Karpas-422 (cell line): ENCODE results near the gene PARP3. TPM values are rescaled to one million over a fixed set of nuclear protein-coding genes. Genes with fewer than 3 reads are reported as not detected.

Experiments used
- DNase-seq: peaks from one replicate; pipeline ENCODE4 v3.0.0-alpha.2; 2015
- H2AFZ ChIP-seq: fragments of 200-600 bp; sonication (generic); 2 replicates; pipeline ENCODE4 v1.6.1; 2014; ENCODE audit warnings: antibody characterized with exemption, low read length, mixed read lengths
- H3K27ac ChIP-seq: fragments of 200-600 bp; sonication (generic); 2 replicates; pipeline ENCODE4 v1.5.1; 2014; ENCODE audit warnings: mild to moderate bottlenecking, low read length, moderate library complexity
- H3K27me3 ChIP-seq: fragments of 200-600 bp; sonication (generic); 2 replicates; pipeline ENCODE4 v1.6.1; 2014; ENCODE audit warnings: low read length, mixed read lengths
- H3K36me3 ChIP-seq: fragments of 200-600 bp; sonication (generic); 2 replicates; pipeline ENCODE4 v1.6.1; 2014; ENCODE audit warnings: low read length, mixed read lengths; ENCODE audit not compliant: insufficient read depth
- H3K4me1 ChIP-seq: fragments of 200-600 bp; sonication (generic); 2 replicates; pipeline ENCODE4 v1.6.1; 2014; ENCODE audit warnings: mild to moderate bottlenecking, low read length, mixed read lengths
- H3K4me2 ChIP-seq: fragments of 200-600 bp; sonication (generic); 2 replicates; pipeline ENCODE4 v1.6.1; 2014; ENCODE audit warnings: low read length, low read depth, mild to moderate bottlenecking; ENCODE audit not compliant: poor library complexity, severe bottlenecking
- H3K4me3 ChIP-seq: fragments of 200-600 bp; sonication (generic); 2 replicates; pipeline ENCODE4 v1.5.1; 2014; ENCODE audit warnings: mild to moderate bottlenecking, antibody characterized with exemption, low read length, mixed read lengths
- H3K79me2 ChIP-seq: fragments of 200-600 bp; sonication (generic); 2 replicates; pipeline ENCODE4 v1.6.1; 2014; ENCODE audit warnings: mild to moderate bottlenecking, low read length, mixed read lengths
- H3K9ac ChIP-seq: fragments of 200-600 bp; sonication (generic); 2 replicates; pipeline ENCODE4 v1.6.0; 2014; ENCODE audit warnings: low read length
- H3K9me2 ChIP-seq: fragments of 200-600 bp; sonication (generic), shearing (Covaris generic); replicated peaks from 2 replicates; pipeline ENCODE4 v1.6.0; 2014; ENCODE audit warnings: mild to moderate bottlenecking, low read length, moderate library complexity; ENCODE audit not compliant: insufficient read depth
- H3K9me3 ChIP-seq: fragments of 300-700, 200-600 bp; sonication (generic); 2 replicates; pipeline ENCODE4 v1.6.1; 2014; ENCODE audit warnings: low read length, mixed read lengths
- H4K20me1 ChIP-seq: fragments of 200-600 bp; sonication (generic); 2 replicates; pipeline ENCODE4 v1.6.1; 2014; ENCODE audit warnings: mild to moderate bottlenecking, antibody characterized with exemption, low read length, low read depth; ENCODE audit not compliant: insufficient read depth
- total RNA-seq: library from RNA; depleted of rRNA; stranded (reverse); fragments of >200 nt; shearing (Covaris generic); gene quantifications from 2 replicates; pipeline ENCODE4 v1.2.3, GENCODE V29; 2014; ENCODE audit warnings: low replicate concordance

PARP3 gene
- total RNA-seq, 1 experiment from 2014 or later: 29.1 TPM

GRCh38 chr3:51958603-51959521, 16.7 kb downstream of the PARP3 start:
- H3K79me2 ChIP-seq: no peaks in the 10 kb centered on the region
- no peak for DNase-seq
- H3K4me1 ChIP-seq: no peaks in the 10 kb centered on the region
- no peaks in the 10 kb centered on the region for H3K36me3 ChIP-seq
- no peaks in the 10 kb centered on the region for H3K27me3 ChIP-seq
- peaks cover 11% of the 10 kb centered on the region for H4K20me1 ChIP-seq
- H3K9me2 ChIP-seq: no peaks in the 10 kb centered on the region
- H3K9ac ChIP-seq: no peak overlapping the region
- H3K4me2 ChIP-seq: no peak overlapping the region
- H3K4me3 ChIP-seq: no peak overlapping the region
- no peaks in the 10 kb centered on the region for H3K9me3 ChIP-seq
- no peak overlapping the region for H3K27ac ChIP-seq
- no peak overlapping the region for H2AFZ ChIP-seq

- Histone ChIP-seq H3K4me2 (no peak overlapping the region), H3K9me3 (no peaks in the 10 kb centered on the region), H3K27ac (no peak overlapping the region), H3K9ac (no peak overlapping the region), H3K4me1 (no peaks in the 10 kb centered on the region), H3K27me3 (no peaks in the 10 kb centered on the region), H3K4me3 (no peak overlapping the region), H4K20me1 (peaks cover 11% of the 10 kb centered on the region), H3K36me3 (no peaks in the 10 kb centered on the region), H2AFZ (no peak overlapping the region), H3K79me2 (no peaks in the 10 kb centered on the region), H3K9me2 (no peaks in the 10 kb centered on the region)
- no peak for DNase-seq
These were observed 17.5 kb downstream of the PARP3 start for GRCh38 chr3:51959651-51960050.

- H3K4me1 ChIP-seq: no peaks in the 10 kb centered on the region
- H3K9me3 ChIP-seq: no peaks in the 10 kb centered on the region
- no peaks in the 10 kb centered on the region for H3K79me2 ChIP-seq
- no peak overlapping the region for H3K9ac ChIP-seq
- H2AFZ ChIP-seq: no peak overlapping the region
- H4K20me1 ChIP-seq: peaks cover 11% of the 10 kb centered on the region
- no peaks in the 10 kb centered on the region for H3K27me3 ChIP-seq
- no peak overlapping the region for H3K4me3 ChIP-seq
- no peak overlapping the region for H3K27ac ChIP-seq
- no peaks in the 10 kb centered on the region for H3K36me3 ChIP-seq
- H3K9me2 ChIP-seq: no peaks in the 10 kb centered on the region
- DNase-seq: no peak
- H3K4me2 ChIP-seq: no peak overlapping the region
These were observed 18.2 kb downstream of the PARP3 start for GRCh38 chr3:51960386-51960785.

- Histone ChIP-seq H2AFZ (no peak overlapping the region), H3K9me3 (no peaks in the 10 kb centered on the region), H3K4me3 (no peak overlapping the region), H3K27ac (no peak overlapping the region), H3K36me3 (no peaks in the 10 kb centered on the region), H3K79me2 (no peaks in the 10 kb centered on the region), H3K9ac (no peak overlapping the region), H3K4me2 (no peak overlapping the region), H3K4me1 (peaks cover 2% of the 10 kb centered on the region), H3K9me2 (no peaks in the 10 kb centered on the region), H3K27me3 (no peaks in the 10 kb centered on the region), H4K20me1 (peaks cover 11% of the 10 kb centered on the region)
- no peak for DNase-seq
These were observed 18.8 kb downstream of the PARP3 start for GRCh38 chr3:51961011-51961410.

- Histone ChIP-seq H3K27ac (no peak overlapping the region), H3K9ac (no peak overlapping the region)
These were observed 19.7 kb downstream of the PARP3 start for GRCh38 chr3:51961602-51962569.

GRCh38 chr3:51962854-51963530, 20.8 kb downstream of the PARP3 start:
- Histone ChIP-seq H3K36me3 (no peaks in the 10 kb centered on the region), H2AFZ (no peak overlapping the region), H3K79me2 (no peaks in the 10 kb centered on the region), H3K9me3 (no peaks in the 10 kb centered on the region), H3K4me3 (no peak overlapping the region), H3K27ac (no peak overlapping the region), H4K20me1 (peaks cover 11% of the 10 kb centered on the region), H3K4me1 (peaks cover 14% of the 10 kb centered on the region), H3K9ac (no peak overlapping the region), H3K9me2 (no peaks in the 10 kb centered on the region), H3K27me3 (no peaks in the 10 kb centered on the region), H3K4me2 (no peak overlapping the region)
- no peak for DNase-seq

More at GRCh38 chr3:51961602-51962569, 19.7 kb downstream of the PARP3 start:
- peaks cover 11% of the 10 kb centered on the region for H4K20me1 ChIP-seq
- H3K36me3 ChIP-seq: no peaks in the 10 kb centered on the region
- H2AFZ ChIP-seq: no peak overlapping the region
- no peaks in the 10 kb centered on the region for H3K9me2 ChIP-seq
- H3K4me2 ChIP-seq: no peak overlapping the region
- no peaks in the 10 kb centered on the region for H3K79me2 ChIP-seq
- H3K9me3 ChIP-seq: no peaks in the 10 kb centered on the region
- H3K4me3 ChIP-seq: no peak overlapping the region
- H3K4me1 ChIP-seq: peaks cover 10% of the 10 kb centered on the region
- no peaks in the 10 kb centered on the region for H3K27me3 ChIP-seq
- no peak for DNase-seq

- peaks cover 24% of the 10 kb centered on the region for H3K4me1 ChIP-seq
These were observed 21.8 kb downstream of the PARP3 start for GRCh38 chr3:51963951-51964451.

More at GRCh38 chr3:51963951-51964451, 21.8 kb downstream of the PARP3 start:
- no peak overlapping the region for H3K9ac ChIP-seq
- no peak for DNase-seq
- peaks cover 11% of the 10 kb centered on the region for H4K20me1 ChIP-seq
- no peaks in the 10 kb centered on the region for H3K9me3 ChIP-seq
- no peak overlapping the region for H2AFZ ChIP-seq
- H3K79me2 ChIP-seq: no peaks in the 10 kb centered on the region
- no peaks in the 10 kb centered on the region for H3K36me3 ChIP-seq
- H3K27me3 ChIP-seq: no peaks in the 10 kb centered on the region
- no peaks in the 10 kb centered on the region for H3K9me2 ChIP-seq
- H3K27ac ChIP-seq: no peak overlapping the region
- no peak overlapping the region for H3K4me3 ChIP-seq
- H3K4me2 ChIP-seq: no peak overlapping the region
